Midbrain (tissue), 1 donor: ENCODE measurements around the gene ZNF19.

Experiments
- DNase-seq: peaks from one replicate; lab custom pipeline; 2025; lab: John Stamatoyannopoulos, UW

The ZNF19 gene

GRCh38 chr16:71490361-71490760, 1.2 kb upstream of the ZNF19 start:
- no peak for DNase-seq

DNA sequence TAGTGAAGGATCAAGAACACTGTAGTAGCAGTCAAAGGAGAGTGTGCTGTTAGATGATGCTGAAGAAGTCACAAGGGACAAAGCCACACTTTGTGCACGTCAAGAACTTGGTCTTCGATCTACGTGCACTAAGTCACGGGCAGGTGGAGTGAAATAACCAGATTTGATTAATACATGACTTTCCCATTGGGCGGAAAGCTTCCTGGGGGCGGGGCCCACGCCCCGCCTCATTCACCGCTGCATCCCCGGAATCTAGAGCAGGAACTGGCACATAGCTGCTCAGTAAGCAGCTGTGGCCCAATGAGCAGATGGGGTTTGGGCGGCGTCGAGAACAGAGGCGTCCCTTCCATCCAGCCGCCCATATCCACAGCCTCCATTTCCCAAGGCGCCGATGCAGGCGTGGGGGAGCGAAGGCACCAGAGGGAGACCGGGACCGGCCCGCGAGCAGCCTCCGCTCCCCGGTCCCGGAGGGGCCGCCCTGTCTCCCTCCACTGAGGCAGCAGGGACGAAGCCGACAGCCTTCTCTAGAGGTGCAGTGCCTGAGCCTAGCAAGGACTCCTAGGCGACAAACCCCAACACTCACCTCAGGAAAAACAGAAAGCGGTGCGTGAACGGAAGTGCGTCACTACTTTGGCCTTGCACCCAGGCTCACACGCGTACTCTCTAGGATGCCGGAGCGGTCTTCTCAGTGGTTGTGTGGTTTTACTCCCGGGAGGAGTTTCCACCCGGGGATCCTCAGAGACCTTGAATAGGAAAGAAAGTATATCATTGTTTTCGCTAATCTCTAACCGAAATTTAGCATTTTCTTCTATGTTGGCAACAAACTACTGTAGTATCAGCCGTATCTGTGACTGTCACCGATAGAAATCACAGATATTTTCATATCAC, 4.9 kb downstream of the ZNF19 start:
- peak; percentile 93 for DNase-seq

DNA sequence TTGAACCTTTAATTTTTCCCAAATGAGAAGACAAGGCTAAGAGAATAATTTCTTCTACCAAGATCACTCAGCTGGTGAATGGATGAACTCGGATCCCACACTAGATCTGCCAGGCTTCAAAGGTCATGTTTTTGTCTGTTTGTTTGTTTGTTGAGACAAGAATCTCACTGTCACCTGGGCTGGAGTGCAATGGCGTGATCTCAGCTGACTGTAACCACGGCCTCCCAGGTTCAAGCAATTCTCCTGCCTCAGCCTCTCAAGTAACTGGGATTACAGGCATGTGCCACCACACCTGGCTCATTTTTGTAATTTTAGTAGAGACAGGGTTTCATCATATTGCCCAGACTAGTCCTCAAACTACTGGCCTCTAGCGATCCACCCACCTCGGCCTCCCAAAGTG, 6.6 kb downstream of the ZNF19 start:
- DNase-seq, result no peak

DNA sequence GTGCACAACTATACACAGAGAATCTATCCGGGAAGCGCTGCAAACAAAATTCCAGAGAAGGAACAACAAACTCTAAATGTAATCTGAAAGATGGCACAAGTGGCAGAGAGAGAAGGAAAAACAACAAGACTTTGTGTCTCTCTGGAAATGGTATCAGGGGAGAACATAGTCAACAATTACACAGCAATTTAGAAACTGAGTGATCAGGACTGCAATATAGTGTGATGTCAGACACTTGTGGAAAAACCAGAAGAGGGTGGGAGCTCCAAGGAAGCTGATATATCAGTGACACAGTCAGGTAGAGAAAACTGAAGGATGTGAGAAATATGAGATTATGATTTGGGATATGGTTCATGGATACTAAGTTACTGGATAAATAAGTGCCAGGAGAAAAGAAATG, 8.2 kb downstream of the ZNF19 start:
- no peak for DNase-seq

GRCh38 chr16:71479420-71479819, 9.7 kb downstream of the ZNF19 start:
- DNase-seq, result peak; percentile 27

DNA sequence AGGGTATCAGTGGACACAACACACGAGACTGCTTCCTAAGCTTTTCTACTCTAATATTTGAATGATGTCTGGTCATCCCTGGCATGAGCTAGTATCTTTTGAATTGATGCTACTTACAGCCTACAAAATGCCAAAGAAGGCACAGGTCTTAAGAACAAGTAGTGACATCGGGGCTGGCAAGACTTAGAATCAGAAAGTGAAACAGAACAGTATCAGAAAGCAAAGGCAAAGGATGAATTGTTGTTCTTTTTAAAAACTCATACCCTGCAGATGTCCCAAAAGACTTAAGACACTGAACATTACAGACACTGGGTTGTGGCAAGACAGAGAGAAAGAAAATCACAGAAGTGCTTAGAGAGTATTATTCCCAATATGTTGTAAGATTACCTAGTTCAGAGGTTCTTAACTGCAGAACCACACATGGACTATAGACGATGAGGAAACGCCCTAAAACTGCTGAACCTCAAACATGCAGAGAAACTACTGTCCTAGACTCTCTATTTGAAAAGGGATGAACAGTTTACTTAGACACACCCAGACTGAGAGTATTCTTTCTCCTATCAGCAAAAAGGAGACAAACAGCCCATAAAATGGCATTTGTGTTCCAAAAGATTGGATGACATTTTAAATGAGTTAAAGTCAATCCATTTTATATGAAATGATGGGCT, 12.5 kb downstream of the ZNF19 start:
- DNase-seq, result no peak

GRCh38 chr16:71474864-71475263, 14.3 kb downstream of the ZNF19 start:
- no peak for DNase-seq

DNA sequence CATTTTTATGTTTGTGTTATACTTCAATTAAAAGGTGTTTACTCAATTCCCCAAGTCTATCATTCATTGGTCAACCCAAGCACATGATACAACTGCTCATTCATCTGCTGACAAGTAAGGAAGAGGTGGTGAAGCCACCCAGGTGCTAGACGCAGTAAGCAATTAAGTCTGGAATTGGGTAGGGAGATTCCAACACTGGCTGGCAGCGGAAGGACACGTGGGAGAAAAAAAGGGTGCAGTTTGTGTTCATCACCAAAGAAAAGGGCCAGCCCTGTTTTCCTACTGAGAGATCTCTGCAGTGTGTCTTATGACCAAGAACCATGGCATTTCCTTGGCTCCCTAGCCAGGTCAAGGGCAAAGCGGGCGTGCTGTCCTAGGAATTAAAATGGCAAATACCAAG, 15.2 kb downstream of the ZNF19 start:
- DNase-seq, result no peak

DNA sequence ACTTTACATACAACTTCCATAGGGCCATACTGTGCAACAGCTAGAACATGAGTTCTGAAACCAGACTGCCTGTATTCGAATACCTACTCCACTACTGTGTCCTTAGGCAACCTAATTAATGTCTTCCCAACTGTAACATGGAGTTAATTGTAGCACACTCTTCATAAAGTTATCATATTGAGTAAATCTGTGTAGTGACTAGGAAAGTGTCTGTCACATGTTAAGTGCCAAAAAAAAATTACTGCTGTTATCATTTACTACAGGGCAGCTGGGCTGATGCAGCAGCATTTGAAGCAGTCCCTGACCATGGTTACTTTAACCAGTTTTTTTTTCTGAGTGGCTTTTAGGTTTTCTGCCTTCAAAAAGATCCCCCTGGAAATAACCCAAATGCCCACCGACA, 16.2 kb downstream of the ZNF19 start:
- DNase-seq, result no peak

DNA sequence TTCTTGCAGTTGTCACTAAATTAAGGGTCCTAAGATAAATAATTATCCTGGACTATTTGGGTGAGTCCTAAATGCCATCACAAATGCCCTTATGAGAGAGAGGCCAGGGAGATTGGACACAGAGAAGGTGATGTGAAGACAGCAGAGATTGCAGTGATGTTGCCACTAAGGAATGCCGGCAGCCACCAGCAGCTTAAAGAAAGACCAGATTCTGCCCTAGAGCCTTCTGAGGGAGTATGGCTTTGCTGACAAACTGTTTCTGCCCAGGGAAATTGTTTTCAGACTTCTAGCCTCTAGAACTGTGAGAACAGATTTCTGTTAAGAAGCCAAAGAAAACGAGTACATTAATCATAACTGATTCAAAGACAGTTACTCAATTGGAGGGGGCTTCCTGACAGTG, 17.1 kb downstream of the ZNF19 start:
- no peak for DNase-seq

DNA sequence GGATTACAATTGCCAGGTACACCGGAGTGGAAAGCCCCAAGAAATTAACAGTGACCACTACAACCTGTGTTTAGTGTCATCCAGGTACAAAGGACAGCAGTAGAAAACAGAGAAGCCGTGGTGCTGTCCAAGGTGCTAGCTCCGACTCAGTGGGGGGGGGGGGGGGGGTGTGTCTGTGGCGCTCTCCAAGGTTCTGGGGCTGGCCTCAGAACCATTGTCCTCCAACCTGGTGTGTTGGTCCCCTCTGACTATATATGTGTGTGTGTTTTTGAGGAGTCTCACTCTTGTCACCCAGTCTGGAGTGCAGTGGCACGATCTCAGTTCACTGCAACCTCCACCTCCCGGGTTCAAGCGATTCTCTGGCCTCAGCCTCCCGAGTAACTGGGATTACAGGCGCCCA, 21.3 kb downstream of the ZNF19 start:
- no peak for DNase-seq

GRCh38 chr16:71464231-71464630, 24.9 kb downstream of the ZNF19 start:
- no peak for DNase-seq

DNA sequence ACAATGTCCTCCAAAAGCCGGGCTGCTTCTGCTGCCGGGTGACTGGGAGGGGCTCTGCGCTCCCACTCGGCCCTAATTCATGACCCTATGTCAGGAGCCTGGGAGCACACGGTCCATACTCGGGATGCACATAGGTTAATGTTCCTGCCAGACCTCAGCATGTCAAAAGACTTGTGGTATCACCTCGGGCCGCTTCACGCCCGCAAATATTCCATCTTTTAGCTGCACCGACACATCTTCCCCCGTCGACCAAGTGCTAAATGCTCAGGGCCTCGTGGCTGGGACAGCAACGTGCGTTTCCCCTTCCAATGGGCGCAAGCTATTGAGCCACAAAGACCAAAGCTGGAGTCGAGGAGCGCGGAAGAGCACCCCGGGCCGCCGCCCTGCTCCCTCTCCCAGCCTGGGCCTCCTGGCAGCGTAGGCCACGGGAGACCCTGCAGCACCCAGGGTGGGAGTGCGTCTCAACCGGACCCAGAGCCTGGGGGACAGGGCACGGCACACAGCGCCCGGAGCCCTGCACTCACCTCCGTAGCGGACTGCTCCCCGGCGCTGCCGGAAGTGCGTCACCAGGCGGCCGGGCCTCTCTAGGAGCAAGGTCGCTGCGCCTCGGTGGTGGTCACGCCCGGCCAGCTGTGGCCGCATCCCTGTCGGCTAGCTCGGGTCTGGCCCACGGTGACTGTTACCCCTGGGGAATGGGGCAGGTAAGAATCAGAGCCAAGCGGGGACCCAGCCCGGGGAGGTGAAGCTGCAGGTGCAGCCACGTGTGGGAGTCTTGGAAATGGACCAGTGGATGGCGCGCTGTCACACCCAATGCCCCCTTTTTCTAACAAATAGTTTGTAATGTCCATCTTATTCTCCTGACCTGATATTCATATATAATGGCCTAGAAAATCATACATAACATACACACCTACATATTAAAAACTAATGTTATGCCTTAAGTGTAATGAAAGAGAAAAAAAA, 27.2 kb downstream of the ZNF19 start, which contains the start of gene ZNF23:
ZNF23 (minus strand) TSS at position 562 of the 963 bp plus-strand sequence. CDS start 5,451 bp downstream, outside the sequence.
- DNase-seq, result peak; percentile 88

DNA sequence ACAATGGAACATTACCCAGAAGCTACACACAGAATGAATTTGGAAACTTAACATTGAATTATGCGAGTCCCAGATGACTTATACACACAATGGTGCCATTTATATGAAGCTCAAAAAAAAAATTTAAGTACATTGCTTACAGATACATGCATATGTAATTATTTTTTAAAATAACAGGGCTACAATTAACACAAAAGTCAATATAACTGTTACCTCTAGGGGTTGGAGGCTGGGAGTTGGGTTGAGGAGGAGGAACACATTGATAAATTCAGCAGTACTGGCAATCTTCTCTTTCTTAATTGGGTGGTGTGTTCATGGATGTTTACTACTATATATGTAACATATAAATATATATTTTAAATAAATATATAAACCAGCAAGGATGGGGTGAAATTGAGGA, 28.2 kb downstream of the ZNF19 start:
- no peak for DNase-seq

GRCh38 chr16:71460236-71460635, 28.9 kb downstream of the ZNF19 start:
- DNase-seq, result no peak

GRCh38 chr16:71459510-71459909, 29.6 kb downstream of the ZNF19 start:
- DNase-seq, result no peak

GRCh38 chr16:71456801-71457200, 32.3 kb downstream of the ZNF19 start:
- DNase-seq, result no peak

GRCh38 chr16:71453036-71453435, 36.1 kb downstream of the ZNF19 start:
- DNase-seq, result no peak

DNA sequence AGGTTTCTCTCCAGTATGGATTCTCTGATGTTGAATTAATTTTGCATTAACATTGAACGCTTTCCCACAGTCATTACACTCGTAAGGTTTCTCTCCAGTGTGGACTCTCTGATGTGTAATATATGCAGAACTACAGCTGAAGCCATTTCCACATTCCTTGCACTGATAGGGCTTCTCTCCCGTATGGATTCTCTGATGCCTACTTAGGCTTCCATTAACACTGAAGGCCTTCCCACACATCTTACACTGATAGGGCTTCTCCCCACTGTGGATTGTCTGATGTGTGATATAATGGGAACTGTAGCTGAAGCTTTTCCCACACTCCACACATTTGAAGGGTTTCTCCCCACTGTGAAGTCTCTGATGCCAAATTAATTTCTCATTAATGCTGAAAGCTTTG, 40.1 kb downstream of the ZNF19 start:
- no peak for DNase-seq

GRCh38 chr16:71448274-71448866, 40.8 kb downstream of the ZNF19 start:
- no peak for DNase-seq

DNA sequence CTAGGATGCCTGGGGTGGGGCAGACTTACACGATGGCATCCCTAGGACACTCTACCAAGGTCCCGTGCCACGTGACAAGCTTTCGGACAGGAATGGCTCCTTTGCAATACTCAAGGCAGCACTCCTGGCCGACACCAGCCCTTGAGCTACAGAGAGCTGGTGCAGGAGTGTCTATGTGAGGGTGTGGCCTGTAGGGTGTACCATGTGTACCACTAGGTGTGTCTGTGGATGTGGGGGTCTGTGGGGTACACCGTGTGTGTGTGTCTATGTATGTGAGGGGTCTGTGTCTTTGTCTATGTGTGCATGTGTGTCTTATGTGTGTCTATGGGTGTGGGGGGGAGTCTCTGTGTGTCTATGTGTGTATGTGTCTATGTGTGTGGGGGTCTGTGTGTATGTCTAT, 45.4 kb downstream of the ZNF19 start:
- DNase-seq, result no peak

DNA sequence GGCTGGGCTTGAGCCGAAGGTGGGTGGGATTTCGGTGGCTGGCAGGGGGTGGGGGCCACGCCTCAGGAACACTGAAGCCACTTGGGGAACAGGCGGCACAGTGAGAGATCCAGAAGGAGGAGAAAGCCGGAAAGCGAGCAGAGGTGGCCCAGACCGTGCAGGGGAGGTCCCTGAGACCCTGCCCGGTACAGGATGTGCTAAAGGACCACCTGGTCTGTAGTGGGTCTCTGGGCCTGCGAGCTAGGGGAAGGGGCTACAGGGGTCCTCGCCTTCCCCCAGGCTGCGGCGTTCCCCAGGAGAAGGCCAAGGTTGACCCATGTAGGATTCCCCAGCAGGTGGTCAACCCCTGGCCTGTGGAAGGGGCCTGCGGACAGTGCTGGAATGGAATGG, 47.1 kb downstream of the ZNF19 start, which contains the start of gene TLE7:
TLE7 (minus strand) TSS at position 4 of the 390 bp plus-strand sequence. CDS start 8,730 bp downstream, outside the sequence.
- no peak for DNase-seq
